SK-N-SH treated with all-trans-retinoic acid at 6 μM for 48 hours (cell line): ENCODE data around the gene TRIM24.

Experiments used
- ARNTL ChIP-seq: fragments of 450-650 bp; formaldehyde crosslinking; IDR thresholded peaks from 2 replicates; pipeline ENCODE4 v1.5.0; 2020; ENCODE audit warnings: low read depth, mild to moderate bottlenecking, moderate library complexity, borderline replicate concordance
- CREB5 ChIP-seq: fragments of 250-450 bp; sonication (Bioruptor Pico); IDR thresholded peaks from 2 replicates; pipeline ENCODE4 v1.5.1; 2020; ENCODE audit warnings: low read depth, mild to moderate bottlenecking, moderate library complexity
- ISL1 ChIP-seq: fragments of 250-450 bp; sonication (Bioruptor Pico); IDR thresholded peaks from 2 replicates; pipeline ENCODE4 v2.1.2; 2022; ENCODE audit warnings: mild to moderate bottlenecking, moderate library complexity
- OSR1 ChIP-seq: fragments of 250-450 bp; sonication (Bioruptor Pico); IDR thresholded peaks from 2 replicates; pipeline ENCODE4 v1.8.0; 2022; ENCODE audit warnings: moderate library complexity, mild to moderate bottlenecking, inconsistent platforms
- PATZ1 ChIP-seq: fragments of 250-450 bp; sonication (Bioruptor Pico); IDR thresholded peaks from 2 replicates; pipeline ENCODE4 v1.8.0; 2020; ENCODE audit warnings: mild to moderate bottlenecking, moderate library complexity, borderline replicate concordance
- POU6F1 ChIP-seq: fragments of 250-450 bp; sonication (Bioruptor Pico); IDR thresholded peaks from 2 replicates; pipeline ENCODE4 v1.8.0; 2021; ENCODE audit warnings: low read depth, mild to moderate bottlenecking, moderate library complexity, borderline replicate concordance
- PPARA ChIP-seq: fragments of 250-450 bp; sonication (Bioruptor Pico); IDR thresholded peaks from 2 replicates; pipeline ENCODE4 v1.5.0; 2020; ENCODE audit warnings: mild to moderate bottlenecking, borderline replicate concordance
- RARB ChIP-seq: fragments of 250-450 bp; sonication (Bioruptor Pico); IDR thresholded peaks from 2 replicates; pipeline ENCODE4 v1.8.0; 2021; ENCODE audit warnings: mild to moderate bottlenecking, moderate library complexity
- TSHZ2 ChIP-seq: fragments of 250-450 bp; sonication (Bioruptor Pico); IDR thresholded peaks from 2 replicates; pipeline ENCODE4 v1.5.0; 2020; ENCODE audit warnings: mild to moderate bottlenecking, moderate library complexity
- ZC3H10 ChIP-seq: fragments of 250-450 bp; sonication (Bioruptor Pico); IDR thresholded peaks from 2 replicates; pipeline ENCODE4 v1.5.1; 2021; ENCODE audit warnings: mild to moderate bottlenecking, moderate library complexity
- ZFP3 ChIP-seq: fragments of 250-450 bp; sonication (Bioruptor Pico); IDR thresholded peaks from 2 replicates; pipeline ENCODE4 v1.5.0; 2020; ENCODE audit warnings: mild to moderate bottlenecking, moderate library complexity
- ZFP30 ChIP-seq: fragments of 450-650 bp; formaldehyde crosslinking; IDR thresholded peaks from 2 replicates; pipeline ENCODE4 v1.5.0; 2022; ENCODE audit warnings: mild to moderate bottlenecking, moderate library complexity
- ZNF565 ChIP-seq: fragments of 450-650 bp; formaldehyde crosslinking; conservative IDR thresholded peaks from 2 replicates; pipeline ENCODE4 v1.5.0; 2020; ENCODE audit warnings: low read depth, mild to moderate bottlenecking, moderate library complexity

GRCh38 chr7:138570715-138571114 is 110.7 kb downstream of the TRIM24 start:
- TF ChIP-seq CREB5 (CRISPR knock-in tag) (no peak), ISL1 (CRISPR knock-in tag) (no peak), ARNTL (CRISPR knock-in tag) (no peak), PATZ1 (no peak), TSHZ2 (no peak), ZFP30 (no peak), ZFP3 (no peak), ZC3H10 (no peak), POU6F1 (CRISPR knock-in tag) (no peak), ZNF565 (no peak), RARB (CRISPR knock-in tag) (no peak), PPARA (CRISPR knock-in tag) (no peak), OSR1 (CRISPR knock-in tag) (no peak)
